HG03064 (cell line): ENCODE data around the gene PAGE1.
"Not testable (repeated sequence)": the region's sequence is repeated elsewhere in the genome, so short reads cannot be mapped to it uniquely, and the experiment has no call there.

Source experiments
- ATAC-seq: cut with Tn5 transposase; IDR thresholded peaks from one replicate; pipeline ENCODE4 v1.9.1; 2021; ENCODE audit warnings: low read depth; ENCODE audit not compliant: unreplicated experiment

PAGE1 gene, protein sequence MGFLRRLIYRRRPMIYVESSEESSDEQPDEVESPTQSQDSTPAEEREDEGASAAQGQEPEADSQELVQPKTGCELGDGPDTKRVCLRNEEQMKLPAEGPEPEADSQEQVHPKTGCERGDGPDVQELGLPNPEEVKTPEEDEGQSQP

GRCh38 chrX:49695276-49696180, at the start of gene PAGE1:
Gene PAGE1 (minus strand): TSS chrX:49695984. CDS start chrX:49694770, 1,214 bp downstream.
- no peak for ATAC-seq

- not testable (repeated sequence) for ATAC-seq
Observed at GRCh38 chrX:49741501-49741900, 45.7 kb upstream of the PAGE1 start.

GRCh38 chrX:49727847-49728246, 32.1 kb upstream of the PAGE1 start:
- no peak for ATAC-seq

DNA sequence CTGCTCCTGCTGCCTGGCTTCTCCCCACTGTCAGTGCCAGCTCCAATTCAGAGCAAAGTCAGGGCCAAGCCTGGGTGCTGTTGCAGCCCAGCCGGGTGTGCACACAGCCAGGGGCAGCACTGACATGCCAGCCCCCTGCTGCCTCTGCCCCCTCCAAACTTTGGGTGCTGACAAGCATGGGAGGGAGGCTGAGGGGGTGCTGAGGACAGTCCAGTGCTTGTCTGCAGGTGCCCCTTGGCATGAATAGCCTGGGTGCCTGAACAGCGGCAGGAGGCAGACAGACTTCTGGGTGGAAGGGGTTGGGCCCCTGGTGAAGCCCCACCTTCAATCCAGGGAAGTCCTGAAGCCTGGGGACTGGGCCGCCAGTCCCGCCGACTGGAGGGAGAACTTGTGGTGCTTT, 31.2 kb upstream of the PAGE1 start:
- ATAC-seq = no peak

DNA sequence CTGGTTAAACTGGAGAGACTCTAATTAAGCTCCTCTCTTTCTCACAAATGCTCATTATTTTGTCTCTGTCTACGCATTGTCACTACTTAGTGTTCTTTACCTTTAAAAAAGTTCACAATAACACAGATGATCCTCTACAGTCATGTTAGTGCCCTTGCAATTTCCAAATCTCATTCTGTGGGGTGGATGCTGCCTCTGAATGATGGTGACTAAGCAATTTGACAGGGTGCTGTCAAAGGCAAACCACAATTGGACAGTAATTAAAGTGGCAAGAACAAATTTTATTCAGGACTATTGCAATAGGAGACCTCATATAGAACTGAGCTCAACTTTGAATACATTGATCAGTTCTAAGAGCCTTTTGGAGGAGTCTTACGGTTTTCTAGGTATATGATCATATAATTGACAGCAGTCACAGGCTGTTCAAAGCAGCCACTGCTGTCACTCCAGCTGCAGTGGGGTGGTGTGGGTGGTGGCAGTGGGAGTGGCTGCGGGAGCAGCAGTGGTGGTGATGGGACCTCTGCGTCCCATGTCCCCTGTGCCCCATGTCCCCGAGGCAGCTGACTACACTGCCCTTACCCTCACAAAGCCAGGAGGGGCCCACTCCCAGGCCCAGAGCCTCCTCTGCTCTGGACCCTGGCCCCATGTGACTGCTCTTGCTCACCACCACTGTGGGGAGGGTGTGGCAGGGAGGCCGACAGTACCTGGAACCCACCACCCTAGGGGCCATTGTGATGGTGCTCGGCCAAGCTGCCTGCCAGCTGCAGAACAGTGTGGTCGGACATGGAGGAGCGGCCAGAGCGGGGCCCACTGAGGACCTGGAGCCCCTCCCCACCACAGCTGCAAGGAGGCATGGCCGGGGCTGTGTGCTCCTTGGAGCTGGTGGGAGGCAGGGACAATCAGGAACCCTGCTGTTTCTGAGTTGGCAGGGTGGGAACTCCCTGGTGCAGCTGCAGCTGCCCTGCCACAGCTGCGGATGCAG, 30.4 kb upstream of the PAGE1 start:
- no peak for ATAC-seq

GRCh38 chrX:49725401-49725800, 29.6 kb upstream of the PAGE1 start:
- no peak for ATAC-seq

DNA sequence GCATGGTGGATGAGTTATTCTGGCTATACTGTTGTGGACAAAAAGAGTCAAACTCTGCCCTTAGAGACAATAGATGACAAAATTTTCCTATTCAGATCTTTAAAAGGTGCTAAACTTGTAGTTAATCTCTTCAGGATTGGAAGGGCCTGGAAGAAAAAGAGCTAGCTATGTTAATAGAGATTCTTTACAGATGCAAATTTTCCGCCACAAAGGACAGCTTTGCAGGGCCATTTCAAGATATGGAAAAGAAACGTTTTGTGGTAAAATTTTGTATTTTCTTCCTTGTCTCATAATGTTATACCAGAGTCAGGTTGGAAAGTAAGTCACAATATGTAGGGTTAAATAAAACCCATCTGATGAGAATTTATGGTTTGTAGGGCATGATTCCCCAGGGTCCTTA, 24.3 kb upstream of the PAGE1 start:
- ATAC-seq = not testable (repeated sequence)

GRCh38 chrX:49712577-49712976, 16.8 kb upstream of the PAGE1 start:
- no peak for ATAC-seq

DNA sequence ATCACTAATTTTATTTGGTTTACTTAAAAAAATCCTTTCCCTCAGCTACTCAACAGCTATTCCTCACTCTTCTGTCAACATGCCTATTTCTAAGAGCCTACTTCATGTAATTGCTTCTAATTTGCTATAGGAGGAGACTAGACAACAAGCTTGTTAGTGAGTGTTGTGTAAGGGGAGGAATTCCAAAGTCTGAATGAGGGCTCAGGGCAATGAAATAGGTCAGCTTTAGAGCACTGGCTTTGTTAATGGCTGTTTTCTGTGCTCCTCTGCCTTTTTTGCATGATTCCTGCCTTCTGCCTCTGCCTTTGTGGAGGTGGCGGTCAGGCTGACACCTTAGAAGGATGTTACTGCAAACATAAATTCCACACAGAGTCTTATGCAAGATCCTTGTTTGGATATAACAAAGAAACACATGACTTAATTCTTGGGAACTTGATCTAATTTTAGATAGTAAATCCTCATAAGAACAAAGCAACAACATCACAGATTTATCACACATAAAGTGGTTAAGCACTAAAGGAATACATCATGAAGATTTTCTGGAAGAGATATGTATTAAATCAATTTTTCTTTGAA, 15.0 kb upstream of the PAGE1 start:
- no peak for ATAC-seq

DNA sequence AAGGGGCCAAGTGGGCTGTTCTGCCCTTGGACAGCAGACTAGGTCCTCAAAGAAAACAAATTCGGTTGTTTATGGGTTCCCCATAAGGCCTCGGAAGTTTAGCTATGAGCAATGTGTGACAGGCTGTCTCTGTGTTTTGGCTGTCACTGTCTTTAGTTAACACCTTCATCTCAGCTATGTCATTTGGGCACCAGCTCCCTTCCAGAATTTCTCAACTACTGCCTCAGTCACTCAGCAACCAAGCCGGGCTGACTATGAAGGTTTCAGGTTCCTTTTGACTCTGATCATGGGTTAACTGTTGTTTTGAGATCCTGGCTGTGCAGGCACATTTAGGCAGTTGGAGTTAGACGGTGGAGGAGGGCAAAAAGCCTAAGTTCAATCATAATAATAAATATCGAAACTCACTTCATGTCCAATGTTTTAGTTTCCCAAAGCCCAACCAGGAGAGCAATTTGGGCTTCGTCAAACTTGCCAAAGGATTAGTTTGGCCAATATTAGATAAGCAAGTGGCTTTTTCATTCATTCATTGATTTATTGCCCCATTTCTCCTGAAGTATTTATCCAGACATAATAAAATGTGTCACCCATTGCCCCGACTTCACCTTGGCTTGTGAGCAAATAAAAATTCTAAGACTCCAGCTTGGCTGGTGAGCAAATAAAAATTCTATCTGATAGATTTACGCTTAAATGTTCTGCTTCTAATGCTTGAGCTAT, 9.1 kb upstream of the PAGE1 start:
- no peak for ATAC-seq

GRCh38 chrX:49701933-49702332, 6.1 kb upstream of the PAGE1 start:
- no peak for ATAC-seq

DNA sequence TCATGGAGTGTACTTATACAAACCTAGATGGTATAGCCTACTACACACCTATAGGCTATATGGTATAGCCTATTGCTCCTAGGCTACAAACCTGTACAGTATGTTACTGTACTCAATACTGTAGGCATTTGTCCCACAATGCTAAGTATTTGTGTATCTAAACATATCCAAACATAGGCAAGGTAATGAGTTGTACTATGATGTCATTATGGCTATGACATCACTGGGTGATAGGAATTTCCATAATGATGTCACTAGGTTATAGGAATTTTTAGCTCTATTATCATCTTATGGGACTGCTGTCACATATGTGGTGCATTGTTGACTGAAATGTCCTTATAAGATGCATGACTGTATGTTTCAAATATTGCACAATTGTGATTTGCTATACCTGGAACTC, 5.5 kb upstream of the PAGE1 start:
- ATAC-seq = no peak

GRCh38 chrX:49675075-49675719, 20.6 kb downstream of the PAGE1 start:
- ATAC-seq = no peak

DNA sequence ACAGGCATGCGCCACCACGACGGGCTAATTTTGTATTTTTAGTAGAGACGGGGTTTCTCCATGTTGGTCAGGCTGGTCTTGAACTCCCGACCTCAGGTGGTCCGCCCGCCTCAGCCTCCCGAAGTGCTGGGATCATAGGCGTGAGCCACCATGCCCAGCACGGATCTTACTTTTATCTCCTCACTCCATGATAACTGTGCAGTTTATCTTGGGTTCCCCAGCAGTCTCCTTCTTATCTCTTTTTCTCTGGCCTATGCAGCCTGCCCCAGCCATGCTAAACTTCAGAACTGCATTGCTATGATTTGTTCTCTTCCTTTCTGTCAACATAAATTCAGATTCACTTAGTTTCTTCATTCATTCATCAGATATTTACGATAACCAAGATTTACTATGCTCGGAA, 22.4 kb downstream of the PAGE1 start:
- no peak for ATAC-seq

GRCh38 chrX:49664824-49665223, 31.0 kb downstream of the PAGE1 start:
- no peak for ATAC-seq

- ATAC-seq = no peak
Observed at GRCh38 chrX:49661881-49662280, 33.9 kb downstream of the PAGE1 start.

- ATAC-seq = no peak
Observed at GRCh38 chrX:49659771-49660170, 36.0 kb downstream of the PAGE1 start.

GRCh38 chrX:49656533-49656932, 39.3 kb downstream of the PAGE1 start:
- no peak for ATAC-seq

DNA sequence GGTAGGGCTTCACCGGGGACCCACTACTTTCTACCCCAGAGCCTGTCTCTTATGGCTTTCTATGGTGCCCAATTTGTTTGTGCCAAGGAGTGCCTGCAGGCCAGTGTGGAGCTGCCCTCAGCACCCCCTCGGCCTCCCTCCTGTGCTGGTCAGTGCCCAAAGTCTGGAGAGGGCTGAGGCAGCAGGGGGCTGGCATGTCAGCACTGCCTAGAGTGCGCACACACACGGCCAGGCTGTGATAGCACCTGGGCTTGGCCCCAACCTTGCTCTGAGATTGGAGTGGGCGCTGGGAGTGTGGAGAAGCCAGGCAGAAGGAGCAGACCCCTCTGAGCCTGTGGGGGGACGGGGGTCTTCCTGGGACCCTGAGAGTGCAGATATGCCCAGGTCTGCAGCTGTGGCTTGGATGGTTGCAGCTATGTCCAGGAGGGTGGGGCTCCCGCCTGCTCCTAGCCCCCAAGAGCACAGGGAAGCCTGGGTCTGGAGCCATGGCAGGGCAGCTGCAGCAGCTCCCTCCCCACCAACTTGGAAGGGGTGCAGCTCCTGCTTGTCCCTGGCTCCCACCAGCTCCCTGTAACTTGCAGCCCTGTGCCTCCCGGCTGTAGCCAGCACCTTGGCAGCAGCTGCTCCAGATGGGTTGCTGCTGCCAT, 50.7 kb downstream of the PAGE1 start:
- ATAC-seq = no peak
